ENCODE measurements around the gene PRSS56.

PRSS56 gene

GRCh38 chr2:232486558-232487384, 33.4 kb upstream of the PRSS56 start:
- no peak for DNase-seq (ENCODE audit: low read depth in 2 of 2)

GRCh38 chr2:232487385-232488096, 32.6 kb upstream of the PRSS56 start, which contains the start of gene ECEL1:
Gene ECEL1, minus strand, starts transcription at chr2:232487834. Its CDS starts 1,181 bp downstream, at chr2:232486653.
- no peak for DNase-seq (ENCODE audit: low read depth in 2 of 2)

- DNase-seq (ENCODE audit: low read depth in 2 of 2) = no peak
Measured at GRCh38 chr2:232488097-232488711, 32.0 kb upstream of the PRSS56 start.

- no peak for DNase-seq (ENCODE audit: low read depth in 2 of 2)
Measured at GRCh38 chr2:232488721-232489300, 31.4 kb upstream of the PRSS56 start.

- DNase-seq (ENCODE audit: low read depth in 2 of 2) = no peak
Measured at GRCh38 chr2:232489516-232490220, 30.5 kb upstream of the PRSS56 start.

DNA sequence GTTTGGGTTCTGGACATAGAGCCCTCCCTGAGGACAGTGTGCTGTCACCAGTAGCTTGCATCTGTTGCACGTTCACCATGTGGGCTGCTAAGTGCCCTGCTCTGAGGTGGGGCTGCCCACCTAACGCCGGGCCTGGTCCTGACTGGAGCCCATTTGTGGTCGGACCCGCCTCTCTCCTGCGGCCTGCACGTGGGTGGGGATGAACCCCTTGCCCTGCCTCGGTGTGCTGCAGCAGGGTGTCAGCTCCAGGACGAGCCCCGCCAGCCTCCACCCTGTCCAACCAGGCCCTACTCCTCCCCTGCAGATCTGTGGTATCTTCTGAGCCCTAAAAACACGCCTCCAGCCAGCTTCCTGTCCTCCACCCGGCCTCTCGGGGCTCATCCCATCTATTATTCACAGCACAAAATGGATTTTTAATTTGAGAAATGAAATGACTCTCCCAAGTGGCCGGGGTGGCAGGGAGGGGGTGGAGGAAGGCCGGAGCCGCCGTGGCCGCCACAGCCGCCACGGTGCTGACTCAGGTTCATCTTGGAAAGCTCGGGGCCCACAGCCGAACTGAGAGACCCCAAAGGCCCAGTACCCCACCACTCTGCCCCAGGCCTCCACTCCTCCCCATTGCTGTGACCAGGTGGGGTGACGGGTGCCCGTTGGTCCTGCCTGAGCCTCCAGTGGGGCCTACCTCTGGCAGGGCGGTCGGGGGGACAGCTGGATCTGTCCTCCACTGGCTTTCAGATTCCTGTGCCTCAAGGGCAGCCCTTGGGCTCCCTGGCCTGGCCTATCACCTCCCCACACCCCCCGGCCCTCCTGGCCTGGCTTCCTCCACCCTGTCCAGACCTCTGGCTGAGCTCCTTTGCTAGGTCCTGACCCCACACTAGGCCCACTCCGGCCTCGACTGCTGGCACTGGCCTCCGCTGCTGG, 29.7 kb upstream of the PRSS56 start:
- DNase-seq (ENCODE audit: low read depth in 2 of 2) = no peak

DNA sequence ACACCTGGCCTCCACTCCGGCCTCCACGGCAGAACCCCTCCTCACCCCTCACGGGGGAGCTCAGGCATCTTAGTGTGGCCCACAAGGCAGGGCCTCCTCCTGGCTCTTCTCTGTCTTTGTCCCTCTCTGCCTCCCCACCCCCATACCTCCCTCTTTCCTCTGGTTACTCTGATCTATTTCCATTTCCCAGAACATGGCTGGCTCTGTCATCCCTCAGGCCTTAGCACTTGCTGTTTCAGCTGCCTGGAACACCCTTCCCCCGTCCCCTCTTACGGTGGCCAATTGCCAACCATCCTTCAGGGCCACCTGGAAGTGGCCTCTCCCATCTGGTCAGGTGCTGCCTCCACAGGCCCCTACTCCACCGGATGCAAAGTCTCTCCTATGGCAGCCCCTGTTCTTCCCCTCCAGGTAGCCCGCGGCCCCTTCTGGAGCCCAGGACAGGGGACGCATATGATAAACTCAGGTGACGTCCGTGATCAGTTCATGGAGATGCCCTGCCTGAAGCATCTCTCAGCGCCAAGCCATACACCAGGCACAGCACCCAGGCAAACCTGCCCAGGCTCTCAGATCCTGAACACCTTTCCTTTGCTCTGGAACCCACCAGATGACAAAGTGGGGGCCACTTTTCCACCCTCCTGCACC, 28.9 kb upstream of the PRSS56 start:
- DNase-seq (ENCODE audit: low read depth in 2 of 2) = no peak

- DNase-seq (ENCODE audit: low read depth in 2 of 2) = no peak
Measured at GRCh38 chr2:232492236-232492848, 27.8 kb upstream of the PRSS56 start.

DNA sequence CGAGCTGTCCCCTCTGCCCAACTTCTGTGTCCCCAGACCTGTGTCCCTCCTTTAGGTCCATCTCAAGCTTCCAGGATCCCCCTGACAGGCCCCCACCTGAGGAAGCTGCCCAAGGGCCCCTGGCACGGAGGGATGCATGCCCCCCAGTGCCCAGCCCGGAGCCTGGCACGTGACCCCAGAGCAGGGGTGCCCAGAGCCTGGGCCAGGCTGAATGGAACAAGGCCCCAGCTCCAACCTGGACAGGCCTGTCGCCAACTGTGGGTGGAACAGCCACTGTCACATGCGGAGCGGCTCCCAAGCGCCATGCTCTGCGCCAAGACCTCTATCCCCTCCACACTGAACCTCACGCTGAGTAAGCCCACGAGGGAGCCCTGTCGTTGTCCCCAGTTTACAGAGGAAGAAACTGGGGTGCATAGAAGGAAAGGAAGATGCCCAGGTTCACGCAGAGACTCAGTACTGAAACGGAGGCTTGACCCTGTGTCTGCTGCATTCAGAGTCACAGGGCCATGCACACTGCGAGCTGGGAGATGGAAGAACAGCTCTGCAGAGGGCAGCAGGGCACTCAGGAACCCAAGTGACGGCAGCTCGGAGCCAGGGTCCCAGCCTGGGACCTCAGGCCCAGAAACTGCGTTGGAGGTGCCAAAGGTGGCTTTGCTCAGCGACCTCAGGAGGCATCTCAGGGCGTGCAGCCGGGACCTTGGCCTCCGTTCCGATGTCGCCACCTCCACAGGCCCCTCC, 27.1 kb upstream of the PRSS56 start:
- DNase-seq (ENCODE audit: low read depth in 2 of 2) = no peak

- no peak for DNase-seq (ENCODE audit: low read depth in 2 of 2)
Measured at GRCh38 chr2:232493701-232494474, 26.3 kb upstream of the PRSS56 start.

GRCh38 chr2:232494542-232494941, 25.6 kb upstream of the PRSS56 start:
- no peak for DNase-seq (ENCODE audit: low read depth in 2 of 2)

DNA sequence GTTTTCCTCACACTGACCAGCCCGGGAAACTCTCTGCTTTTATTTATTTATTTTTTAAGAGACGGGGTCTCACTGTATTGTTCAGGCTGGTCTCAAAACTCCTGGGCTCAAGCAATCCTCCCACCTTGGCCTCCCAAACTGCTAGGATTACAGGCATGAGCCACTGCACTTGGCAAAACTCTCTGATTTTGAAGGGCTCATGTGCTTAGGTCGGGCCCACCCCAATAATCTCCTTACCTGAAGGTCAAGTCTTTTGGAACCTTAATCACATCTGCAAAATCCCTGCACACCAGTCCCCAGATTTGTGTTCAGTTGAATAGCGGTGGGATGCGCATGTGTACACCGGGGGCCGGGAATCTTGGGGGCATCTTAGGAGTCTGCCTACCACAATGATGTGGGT, 24.9 kb upstream of the PRSS56 start:
- DNase-seq (ENCODE audit: low read depth in 2 of 2) = no peak

DNA sequence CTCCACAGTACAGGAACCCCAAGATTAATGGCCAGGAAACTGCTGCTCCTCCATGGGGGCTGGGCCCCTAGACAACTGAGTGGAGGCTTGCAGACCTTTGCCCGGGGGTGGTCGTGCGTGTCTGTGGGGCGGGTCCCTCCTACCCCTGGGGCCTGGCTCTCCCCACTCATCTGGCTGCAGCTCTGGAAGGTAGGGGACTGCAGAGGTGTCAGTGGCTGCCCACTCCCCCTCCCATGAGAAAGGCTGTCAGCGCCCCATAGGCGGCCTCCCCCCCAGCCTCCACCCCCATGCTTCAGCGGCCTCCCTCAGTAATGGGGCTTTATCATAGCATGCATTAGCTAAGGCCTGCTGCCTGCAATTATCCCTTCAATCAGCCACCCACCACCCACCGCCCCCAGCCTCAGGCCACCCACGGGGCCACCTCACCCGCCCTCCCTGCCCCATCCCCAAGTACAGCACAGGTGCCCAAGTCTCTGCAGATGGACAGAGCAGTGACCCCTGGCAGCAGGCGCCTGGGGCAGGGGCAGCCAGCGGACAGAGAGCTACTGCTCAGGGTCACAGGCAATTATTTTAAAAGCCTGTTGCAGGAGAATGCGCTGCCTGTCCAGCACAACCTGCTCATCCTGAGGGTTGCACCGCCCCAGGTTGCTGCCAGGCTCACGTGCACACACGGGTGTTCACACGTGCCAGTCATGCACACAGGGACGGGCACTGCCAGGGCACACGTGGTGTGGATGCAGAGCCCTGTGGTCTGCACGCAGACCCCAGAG, 23.5 kb upstream of the PRSS56 start:
- no peak for DNase-seq (ENCODE audit: low read depth in 2 of 2)

GRCh38 chr2:232497348-232497747, 22.8 kb upstream of the PRSS56 start:
- DNase-seq (ENCODE audit: low read depth in 2 of 2) = no peak

- no peak for DNase-seq (ENCODE audit: low read depth in 2 of 2)
Measured at GRCh38 chr2:232498452-232498851, 21.7 kb upstream of the PRSS56 start.

DNA sequence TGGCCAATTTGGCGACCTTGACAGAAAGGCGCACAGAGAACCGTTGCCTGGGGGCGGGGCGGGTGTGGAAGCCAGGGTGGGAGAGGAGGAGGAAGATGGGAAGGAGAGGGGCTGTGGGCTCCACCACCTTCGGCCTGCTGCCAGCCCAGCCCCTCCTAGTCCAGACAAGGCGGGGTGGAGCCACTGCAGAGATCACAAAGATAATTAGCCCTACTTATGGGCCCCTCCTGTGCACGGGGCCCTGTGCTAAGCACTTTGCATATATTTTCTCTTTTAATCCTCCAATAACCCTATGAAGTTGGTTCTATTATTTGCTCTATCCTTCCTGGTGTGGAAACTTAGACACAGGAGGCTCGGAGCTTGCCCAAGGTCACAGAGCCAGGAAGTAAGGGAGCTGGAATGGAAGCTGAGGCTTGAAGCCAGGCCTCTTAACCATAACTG, 18.8 kb upstream of the PRSS56 start:
- DNase-seq (ENCODE audit: low read depth in 2 of 2) = no peak

DNA sequence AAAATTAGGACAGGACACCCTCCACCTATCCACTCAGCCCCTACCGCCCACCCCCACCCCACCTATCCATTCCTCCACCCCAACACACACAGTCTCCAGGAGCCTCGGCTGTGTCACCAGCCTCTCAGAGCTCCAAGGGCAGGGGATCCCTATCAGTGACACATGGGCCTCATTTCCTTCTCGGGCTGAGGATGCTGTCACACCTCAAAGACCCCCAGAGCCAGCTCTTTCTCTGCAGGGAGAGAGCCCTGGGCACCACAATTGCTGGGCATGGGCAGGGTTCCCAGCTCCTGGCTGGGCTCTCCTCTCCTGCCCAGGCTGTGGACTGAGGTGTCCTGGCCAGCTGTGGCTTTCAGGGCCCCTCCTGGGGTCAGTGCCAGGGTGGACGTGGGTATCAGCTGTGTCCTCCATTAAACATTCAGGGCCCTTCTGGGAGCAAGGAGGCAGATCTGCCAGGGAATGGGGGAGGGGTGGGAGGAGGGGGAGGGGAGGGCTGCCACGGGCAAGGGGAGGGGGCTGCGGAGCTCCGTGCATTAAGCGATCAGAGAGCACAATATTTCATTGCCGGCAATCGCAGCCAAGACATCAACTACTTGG, 18.3 kb upstream of the PRSS56 start:
- no peak for DNase-seq (ENCODE audit: low read depth in 2 of 2)

Measured in stimulated activated CD8-positive, alpha-beta memory T cell treated with anti-CD3 and anti-CD28 coated beads, Interleukin-15, amount 100 ng/mL, for 4 hours (primary cell).